Islet precursor cell (in vitro differentiated cells): ENCODE results near the gene UBASH3B.

Source experiments
- DNase-seq: peaks from one replicate; pipeline ENCODE4 v3.0.0-alpha.2; 2018

Gene UBASH3B

DNA sequence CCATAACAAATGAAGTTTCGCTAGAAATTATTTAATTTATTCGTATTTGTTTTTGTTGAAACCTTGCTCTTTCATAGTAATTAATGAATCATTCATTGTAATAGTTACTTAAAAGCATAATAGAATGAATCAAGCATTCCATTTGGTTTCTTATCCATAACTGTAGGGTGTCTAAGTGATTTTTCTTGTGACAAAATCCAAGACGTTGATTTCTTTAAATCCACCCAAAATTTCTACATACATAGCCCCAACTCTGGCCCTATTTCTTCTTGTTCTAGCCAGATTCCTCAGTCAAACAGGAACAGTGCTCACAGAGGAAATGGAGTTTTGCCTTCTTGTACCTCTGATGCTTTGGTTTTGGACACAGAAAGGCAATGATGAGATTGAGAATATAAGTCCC, 25.5 kb downstream of the UBASH3B start:
- no peak for DNase-seq

DNA sequence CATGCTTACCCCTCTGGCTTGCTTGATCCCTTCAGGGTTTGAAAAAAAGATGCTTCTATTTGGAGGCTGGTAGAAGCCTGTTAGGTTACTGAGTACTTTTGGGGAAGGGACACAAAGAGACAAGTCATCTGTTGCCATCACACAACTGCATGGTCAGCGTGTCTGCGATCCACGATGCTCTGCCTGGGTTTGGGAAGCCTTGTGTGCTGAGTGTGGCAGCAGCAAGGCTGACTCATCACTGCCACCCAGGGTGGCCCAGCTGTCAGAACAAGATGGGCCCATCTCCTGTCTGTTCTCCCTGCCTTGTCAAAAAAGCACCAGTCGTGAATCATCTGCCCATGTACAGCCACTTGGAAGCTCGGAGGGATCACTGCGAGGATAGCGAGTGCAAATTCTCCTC, 26.2 kb downstream of the UBASH3B start:
- peak; percentile 78 for DNase-seq

DNA sequence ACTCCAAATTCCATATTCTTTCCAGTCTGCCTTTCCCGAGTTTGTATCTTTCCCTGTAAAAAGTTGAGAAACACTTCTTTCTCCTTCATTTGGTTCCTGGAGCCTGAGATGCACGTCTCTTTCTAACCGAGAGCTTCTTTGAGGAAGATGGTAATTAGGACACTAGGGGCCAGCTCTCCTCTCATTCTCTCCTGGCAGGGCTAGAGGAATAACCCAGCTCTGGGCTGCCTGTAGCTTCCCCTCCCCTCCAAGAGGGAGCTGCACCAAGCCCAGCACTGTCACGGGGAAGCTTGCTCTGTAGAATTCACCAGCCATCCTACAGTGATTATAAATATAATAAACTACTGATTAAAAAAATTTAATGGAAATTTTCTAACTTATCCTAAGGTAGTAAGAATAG, 26.9 kb downstream of the UBASH3B start:
- DNase-seq: no peak

DNA sequence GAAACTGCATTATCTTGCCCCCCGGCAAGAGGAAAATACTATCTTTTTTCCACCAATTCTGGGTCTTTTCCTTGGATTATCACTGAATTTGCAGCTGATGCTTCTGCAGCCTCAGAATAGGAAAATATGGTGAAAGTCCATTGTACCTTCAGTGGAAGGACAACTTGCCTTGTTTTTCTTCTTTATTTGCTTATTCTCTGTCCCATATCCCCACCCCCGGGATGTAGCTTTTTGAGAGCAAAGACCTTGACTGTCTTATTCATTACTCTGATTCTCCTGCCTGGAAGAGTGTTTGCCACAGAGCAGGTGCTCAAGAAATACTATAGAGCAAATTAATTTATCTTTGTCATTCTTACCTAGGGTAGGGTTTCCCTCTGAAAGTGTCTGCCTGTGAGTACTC, 29.5 kb downstream of the UBASH3B start:
- no peak for DNase-seq

DNA sequence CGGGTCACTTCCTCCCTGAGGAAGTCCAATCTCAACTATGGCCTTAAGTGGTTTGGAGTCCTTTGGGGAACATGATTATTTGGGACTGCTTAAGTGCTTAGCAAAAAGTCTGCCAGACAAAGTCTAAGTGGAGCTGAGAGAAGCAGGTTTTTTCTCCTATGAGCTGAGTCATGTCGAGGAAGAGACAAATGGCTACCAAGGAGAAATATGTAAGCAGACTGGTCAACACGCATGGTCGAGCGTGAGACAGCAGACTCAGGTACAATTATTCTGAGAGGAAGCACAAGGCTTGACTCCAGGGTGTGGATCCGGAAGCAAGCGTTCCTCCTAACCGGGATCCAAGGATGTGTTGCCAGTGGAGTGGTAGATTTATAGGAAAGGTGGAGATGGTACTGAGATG, 30.6 kb downstream of the UBASH3B start:
- peak; percentile 80 for DNase-seq

DNA sequence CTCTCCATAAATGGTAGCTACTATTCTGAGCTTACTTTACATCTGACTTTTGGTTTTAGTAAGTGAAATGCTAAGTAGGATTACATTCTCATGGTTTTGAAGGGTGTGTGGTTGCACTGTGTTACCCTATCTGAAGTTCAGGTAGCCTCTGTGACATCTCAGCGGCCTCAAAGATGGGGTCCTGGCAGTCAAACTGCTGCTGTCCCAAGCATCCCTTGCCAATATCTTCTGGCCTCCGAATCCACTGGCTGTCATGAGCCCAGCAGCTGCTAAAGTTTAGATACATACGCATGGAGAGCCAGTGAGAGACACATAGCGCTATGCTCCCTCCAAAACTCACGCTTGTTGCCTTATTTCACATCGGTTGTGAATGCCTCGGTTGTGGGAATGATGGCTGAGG, 34.9 kb downstream of the UBASH3B start:
- DNase-seq: no peak

DNA sequence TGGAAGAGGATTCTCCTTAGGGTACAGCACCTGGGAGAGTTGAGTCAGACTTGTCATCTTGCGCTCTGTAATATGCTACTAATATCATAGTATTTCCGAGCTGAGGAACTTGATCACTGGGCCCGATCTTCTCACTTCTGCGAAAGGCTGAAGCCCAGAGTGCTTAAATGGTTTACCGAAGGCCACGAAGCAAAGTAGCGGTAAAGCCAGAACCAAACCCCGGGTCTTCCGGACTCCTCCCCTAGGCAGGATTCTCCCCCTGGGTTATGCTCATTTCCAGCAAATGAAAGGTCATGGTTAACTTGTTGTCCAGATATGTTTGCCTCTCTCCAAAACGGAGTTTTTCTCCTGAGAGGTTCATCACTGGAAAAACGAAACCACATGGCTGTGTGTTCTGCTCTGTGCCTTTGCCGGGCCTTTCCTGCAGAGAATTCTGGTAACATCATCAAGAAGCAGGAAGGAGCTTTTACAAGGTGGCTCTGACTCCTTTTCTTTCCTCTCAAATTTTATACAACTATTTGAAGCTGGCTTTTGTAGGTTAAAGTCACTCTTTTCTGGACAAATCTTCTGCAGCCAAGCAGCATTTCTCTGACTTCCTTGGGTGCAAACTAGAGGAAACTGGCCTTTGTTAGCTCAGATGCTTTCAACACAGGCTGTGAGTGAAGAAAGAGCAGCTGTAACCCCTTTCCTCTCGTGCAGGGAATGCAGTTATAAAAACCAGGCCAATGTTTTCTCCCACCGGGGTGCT, 35.5 kb downstream of the UBASH3B start:
- no peak for DNase-seq

DNA sequence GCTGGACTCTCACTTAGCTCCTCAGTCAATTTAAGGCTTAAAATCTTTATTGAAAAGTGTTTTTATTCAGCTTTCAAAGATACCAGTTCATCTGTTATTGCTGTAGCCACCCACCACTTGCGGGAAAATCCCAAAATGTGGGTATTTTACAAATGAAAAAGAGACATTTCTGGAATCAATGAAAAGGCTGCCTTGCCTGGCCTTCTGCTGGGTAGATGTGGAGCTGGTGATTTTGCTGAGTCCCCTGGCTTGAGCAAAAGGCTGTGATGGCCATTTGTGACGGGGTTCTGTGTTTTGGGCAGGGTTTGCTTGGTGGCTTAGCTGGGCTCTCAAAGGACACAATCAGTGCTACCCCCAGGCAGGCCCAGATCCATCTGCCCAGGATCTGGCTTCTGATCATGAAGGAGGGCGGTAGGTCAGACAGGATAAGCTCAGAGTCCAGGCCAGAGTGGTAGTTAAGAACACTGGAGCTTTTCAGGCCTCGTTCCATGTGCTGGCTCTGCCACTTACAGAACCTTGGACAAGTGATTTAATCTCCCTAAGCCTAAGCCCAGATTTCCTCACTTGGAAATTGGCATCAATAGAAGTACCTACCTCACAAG, 36.1 kb downstream of the UBASH3B start:
- peak; percentile 67 for DNase-seq

DNA sequence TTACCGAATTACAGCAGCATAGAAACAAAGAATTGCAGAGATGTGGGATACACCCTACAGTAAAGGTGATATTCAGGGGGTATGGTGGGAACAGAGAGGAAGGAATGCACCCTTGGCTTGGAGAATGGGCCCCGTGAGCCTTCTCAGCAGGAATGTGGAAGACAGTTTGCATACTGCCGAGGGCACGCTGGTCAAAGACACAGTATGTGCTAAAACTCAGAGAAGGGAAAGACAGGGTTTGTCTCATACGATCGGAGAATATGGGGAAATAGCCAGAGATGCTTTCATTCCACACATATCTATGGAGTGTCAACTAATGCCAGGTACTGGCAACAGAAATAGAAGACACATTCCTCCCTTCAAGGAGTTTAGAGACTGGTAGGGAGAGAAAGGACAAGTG, 36.9 kb downstream of the UBASH3B start:
- DNase-seq: no peak

DNA sequence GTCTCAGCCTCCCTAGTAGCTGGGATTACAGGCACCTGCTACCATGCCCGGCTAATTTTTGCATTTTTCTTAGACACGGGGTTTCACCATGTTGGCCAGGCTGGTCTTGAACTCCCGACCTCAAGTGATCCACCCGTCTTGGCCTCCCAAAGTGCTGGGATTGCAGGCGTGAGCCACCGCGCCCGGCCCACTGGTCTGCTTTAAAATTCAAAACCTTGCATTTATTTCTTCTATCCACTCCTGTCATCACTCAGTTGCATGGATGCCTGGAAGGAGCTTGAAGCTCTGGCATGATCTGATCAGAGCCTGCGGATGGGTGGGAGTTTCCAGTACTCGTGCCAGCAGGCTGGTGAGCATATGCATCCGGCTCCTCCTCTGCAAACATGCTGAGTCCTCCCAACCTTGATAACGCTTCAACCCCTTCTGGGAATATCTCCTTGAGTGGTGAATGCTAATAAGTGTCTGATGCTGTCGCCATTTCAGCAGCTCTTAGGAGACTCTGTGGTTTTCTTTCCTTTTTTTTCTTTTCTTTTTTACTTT, 39.6 kb downstream of the UBASH3B start:
- no peak for DNase-seq

DNA sequence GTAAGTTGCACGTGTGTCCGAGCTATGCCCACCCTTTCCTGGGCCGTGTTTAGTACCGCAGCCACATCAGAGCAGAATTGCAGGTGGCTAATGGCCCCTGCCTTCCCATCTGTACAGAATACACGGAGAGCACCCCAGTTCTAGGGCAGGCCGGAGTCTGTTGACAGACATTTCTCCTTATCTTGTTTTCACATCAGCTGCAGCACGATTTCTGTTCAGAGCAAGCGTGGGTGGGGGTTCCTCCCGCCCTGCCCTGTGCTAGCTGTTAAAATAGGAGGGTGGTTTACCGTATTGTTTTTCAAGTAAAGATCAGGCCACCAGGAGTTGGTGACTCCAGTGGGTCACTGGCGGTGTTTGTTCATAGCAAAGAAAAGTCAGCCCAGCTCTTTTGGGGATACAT, 41.1 kb downstream of the UBASH3B start:
- DNase-seq: no peak

DNA sequence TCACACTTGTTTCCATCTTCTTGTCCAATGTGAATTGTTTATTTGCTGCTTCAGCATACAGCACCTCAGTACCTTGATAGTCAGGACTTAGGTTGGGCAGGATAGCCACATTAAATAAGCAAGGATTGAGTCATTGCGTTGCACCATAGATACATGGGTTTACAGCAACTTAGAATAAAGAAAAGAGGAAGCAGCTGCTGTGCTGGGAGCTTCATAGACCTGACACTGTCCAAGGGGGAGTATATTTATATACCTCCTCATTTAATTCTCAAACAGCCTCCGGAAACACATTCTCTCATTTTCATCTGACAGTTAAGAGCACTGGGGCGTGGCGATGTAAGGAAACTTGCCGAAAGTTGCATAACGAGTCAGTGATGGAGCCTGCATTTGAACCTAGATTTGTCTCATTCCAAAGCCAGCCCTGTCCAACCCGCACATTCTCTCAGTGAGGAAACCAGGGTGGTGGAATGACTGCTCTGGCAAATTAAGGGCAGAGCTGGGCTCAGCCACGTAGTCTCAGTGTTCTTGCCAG, 42.2 kb downstream of the UBASH3B start:
- DNase-seq: no peak

DNA sequence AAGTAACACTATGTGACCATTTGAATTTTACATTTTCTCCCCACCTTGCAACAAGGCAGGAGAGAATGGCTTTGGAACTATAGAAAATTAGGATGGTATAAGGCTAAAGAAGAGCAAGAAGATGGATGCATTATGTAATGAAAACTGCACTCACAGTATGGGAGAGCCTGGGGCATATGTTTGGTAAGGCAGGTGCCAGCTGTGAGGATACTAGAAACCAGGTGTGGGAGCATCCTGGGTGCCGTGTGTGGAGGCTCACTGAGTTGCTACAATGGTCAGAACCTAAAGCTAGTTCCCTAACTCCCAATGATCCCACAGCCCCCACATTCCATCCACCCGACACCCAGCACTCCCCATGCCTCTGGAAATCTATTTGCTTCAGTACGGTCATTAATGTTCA, 42.9 kb downstream of the UBASH3B start:
- DNase-seq: no peak

DNA sequence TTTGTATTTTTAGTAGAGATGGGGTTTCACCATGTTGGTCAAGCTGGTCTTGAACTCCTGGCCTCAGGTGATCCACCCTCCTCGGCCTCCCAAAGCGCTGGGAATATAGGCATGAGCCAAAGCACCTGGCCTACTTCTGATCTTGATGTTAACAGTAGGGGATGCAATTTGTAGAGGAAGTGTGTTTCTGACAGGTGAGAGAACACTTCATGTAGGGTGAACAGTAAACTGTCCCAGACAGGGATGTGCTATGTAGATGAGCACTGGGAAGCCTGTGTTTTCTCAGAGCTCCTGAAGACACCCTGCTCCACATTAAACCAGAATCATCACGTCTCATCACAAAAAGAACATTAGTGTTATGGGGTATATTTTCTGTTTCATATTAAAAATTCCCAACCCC, 45.1 kb downstream of the UBASH3B start:
- DNase-seq: no peak

DNA sequence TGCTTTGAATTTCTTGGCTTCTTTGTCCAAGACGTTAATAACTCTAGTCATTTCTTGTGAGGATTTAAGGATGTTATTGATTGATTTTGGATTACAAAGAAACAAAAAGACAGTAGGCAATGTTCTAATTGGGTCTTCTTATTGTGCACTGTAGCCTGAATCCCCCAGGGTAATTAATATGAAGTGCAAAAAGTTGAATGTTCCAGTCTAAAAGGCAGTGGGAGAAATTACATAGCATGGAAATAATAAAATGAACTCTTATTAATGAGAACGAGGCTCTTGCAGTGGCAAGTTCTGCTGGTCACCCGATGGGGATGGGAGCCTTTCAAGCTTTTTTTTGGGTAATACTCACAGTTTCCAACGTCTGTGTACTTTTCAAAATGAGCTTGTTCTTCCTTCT, 45.6 kb downstream of the UBASH3B start:
- no peak for DNase-seq

DNA sequence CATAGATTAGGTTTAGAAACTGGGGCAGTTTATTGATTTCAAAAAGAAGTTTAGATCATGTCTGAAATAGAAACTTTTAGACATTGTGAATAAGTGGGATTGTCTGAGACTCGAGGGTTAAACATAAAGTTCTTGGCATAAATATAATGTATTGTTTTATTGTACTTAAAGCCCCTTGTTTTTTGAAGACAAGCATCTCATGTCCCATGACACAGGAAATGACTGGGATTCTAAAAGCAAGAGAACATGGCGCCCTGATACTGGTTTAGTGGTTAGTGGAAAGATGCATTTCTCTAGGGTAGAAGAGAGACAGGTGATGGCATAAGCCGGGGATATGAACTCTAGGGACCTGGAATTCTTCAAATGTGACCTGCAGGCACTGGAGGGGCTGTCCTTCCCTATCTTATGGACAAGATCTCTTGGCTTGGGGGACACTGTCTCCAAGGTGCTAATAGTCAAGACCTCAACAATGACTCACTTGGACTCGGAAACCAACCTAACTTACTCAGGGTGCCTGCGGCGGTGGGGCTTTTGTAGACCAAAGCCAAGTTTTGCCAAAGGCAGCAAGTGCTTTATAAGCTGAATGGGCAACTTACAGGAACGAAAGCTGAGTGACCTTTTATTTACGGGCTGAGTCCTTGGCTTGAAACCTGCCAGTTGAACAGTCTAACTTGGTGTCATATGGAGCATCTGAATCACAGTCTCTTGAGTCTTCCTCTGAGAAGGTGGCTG, 48.2 kb downstream of the UBASH3B start:
- DNase-seq: peak; percentile 81

DNA sequence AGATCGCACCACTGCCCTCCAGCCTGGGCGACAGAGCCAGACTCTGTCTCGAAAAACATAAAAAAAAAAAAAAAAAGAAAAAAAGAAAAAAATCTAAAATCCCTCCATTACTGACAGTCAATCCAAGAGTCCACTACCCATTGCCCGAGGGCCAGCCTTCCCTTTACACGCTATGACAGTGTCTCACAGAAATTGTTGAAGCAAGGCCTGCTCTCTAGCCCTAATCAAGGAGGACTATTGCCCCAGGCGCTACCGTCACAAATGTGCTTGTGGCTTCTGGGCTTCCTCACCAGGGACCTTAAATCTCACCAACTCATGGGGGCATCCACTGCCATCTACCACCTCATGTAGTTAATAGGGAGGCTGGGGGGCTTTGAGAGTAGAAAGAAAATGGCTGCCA, 49.9 kb downstream of the UBASH3B start:
- DNase-seq: no peak

DNA sequence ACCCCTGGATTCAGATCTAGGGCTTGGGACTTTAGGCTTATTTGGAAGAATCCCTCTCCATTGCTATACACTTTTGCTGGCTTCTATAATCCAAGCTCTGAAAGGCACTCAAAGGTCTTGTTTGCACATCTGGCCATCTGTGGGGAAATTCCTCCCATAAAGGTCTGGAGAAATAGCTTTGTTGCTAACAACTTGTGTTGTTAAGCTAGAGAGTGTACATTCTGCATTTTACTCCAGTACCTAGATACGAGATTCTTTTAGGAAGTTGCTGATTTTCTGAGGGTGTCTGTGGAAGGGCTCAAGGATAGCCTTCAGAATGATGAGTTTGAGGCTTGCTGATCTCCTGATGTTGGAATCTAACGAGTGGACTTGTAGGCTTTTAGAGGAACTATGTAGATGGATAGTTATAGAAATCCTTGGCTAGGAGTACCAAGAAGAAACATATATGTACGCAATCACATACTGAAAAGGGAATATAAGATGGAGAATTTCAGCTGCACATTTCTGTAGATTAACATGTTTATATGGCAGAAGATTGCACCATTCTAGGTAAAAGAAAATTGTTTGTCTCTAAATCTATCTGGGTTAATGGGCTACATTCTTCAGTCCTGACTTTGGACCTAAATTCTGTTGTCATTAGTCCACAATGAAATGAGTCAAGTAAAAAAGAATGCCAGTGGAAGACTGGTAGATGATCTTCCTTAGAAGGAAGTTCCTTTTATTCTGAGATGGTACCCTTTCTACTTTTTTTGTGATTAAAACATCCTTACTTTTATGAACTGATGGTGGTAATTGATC, 51.0 kb downstream of the UBASH3B start:
- DNase-seq: no peak

DNA sequence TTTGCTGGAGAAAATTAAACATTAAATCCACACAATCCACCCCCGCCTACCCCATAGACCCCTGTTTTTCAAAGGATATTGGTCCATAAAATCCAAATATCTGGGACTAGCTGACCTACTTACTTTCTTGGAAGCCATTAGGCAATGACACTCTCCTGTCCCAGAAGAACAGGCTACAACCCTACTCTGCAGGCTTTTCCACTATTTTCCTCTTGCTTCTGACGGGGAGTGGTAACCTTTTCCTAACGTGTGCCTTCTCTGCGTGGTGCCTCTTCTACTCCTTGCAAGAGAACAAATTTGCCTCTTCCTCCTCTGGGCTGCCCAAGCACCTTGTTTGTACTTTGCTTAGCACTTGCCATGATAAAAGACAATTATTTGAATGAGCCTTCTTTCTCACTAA, 51.6 kb downstream of the UBASH3B start:
- DNase-seq: no peak

DNA sequence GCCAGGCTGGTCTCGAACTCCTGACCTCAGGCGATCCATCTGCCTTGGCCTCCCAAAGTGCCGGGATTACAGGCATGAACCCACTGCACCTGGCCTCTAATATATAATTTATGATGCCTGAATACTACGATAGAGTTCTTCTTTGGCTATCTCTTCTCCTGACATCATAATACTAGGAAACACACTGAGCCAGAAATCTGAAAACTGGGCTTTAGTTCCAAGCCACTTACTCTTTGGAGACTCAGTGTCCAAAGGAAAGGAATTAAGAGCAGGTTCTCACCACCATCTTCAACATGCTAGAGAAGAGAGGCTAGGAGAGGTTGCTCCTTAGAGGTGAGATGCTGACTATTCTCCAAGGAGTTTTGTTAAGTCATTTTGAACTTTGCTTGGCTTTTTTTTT, 52.4 kb downstream of the UBASH3B start:
- DNase-seq: no peak

DNA sequence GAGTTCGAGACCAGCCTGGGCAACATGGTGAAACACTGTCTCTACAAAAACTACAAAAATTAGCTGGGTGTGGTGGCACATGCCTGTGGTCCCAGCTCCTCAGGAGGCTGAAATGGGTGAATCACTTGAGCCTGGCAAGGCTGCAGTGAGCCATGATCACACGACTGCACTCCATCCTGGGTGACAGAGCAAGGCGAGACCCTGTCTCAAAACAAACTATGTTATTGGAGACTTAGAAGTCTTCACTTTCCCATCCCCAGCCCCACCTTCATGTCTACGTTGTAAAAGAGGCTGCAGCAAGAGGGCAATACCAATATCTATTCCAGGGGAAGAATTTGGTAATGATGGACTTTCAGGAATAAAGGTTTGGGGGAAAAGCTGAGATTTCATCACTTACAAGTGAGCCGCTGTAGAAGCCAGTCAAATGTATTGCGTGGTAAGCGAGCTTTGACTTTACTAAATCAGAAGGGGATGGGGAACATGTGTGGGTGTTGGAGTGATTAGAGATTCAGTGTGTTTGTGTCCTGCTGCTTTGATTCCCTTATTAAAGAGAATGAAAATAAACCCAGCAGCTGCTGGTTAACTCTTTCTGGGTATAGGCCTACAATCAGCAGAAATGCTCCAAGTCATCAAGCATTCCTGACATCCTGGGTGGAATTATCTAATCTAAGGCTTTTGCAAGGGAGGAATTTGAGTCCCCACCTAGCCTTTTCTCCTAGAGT, 53.7 kb downstream of the UBASH3B start:
- DNase-seq: peak; percentile 75

DNA sequence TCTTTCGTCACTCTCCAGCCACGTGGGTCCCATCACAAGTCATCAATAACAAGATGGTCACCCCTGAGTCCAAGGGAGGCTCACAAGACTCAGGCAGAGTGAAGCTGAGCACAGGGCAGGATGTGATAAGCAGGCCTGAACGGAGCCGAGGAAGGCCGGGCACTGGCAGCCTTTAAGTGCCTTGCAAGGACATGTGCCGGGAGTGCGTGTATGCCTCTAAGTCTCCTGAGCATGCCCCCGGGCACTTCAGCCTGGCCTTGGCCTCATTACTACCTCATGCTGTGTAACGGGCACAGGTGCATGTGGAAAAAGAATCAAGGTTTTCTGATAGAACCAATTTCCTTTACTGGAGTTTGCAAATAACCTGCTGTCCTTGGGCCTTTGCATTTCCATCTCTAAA, 55.8 kb downstream of the UBASH3B start:
- DNase-seq: no peak
